ENCODE data around the gene HIRA. TPM values are rescaled to one million over a fixed set of nuclear protein-coding genes. Genes with fewer than 3 reads are reported as not detected.

Gene HIRA
- total and polyA plus RNA-seq, 2 of the 8 experiments (the other 6 are each of a cell fraction or from before 2014, with no cell fraction given) = 34.9 to 67.2 TPM

DNA sequence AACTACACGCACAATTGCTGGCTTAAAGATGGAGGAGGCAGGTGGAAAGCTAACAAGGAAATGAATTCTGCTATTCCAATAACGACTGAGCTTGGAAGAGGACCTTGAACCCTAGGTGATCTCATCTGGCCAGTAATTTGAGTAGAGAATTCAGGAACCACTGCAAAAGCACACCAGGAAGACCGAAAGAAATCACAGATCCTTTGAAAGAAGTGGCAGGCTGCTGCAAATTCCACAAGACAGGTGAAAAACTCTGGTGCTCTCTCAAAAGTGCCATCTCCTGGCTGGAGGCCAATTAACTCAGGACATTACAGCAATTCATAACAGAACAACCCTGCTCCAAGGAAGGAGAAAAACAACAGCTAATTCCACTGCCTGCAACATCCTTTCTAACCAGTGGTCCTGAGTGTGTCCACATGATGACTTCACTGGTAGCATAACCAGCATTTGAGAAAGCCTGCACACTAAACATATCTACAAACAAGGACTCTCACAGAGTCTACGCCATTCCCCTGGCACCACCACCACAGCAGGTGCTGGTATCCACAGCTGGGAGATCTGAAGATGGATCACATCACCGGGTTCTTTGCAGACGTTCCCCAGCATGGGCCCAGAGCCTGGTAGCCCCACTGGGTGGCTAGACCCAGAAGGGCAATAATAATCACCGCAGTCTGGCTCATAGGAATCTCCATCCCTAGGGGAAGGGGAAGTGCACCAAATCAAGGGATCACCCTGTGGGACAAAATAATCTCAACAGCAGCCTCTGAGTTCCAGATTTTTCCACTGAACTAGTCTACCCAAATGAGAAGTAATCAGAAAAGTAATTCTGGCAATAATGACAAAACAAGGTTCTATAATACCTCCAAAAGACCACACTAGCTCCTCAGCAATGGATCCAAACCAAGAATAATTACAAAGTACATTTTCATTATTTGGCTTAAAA is 95.1 kb downstream of the HIRA start:
- H3K9me3 ChIP-seq (ENCODE audit: insufficient read depth in 2 of 2, low read depth in 1 of 2, low read length in 1 of 2) = no peaks in the 10 kb centered on the region
- no peak overlapping the region for H4K8ac ChIP-seq (ENCODE audit: extremely low read depth, insufficient read depth, low read length)
- DNase-seq (ENCODE audit: low read depth in 1 of 2, low spot score in 2 of 2) (no peak), FAIRE-seq (no peak)
- no peak for TF ChIP-seq SP2 (IDR thresholded peaks at IDR 0.05; ENCODE audit: low read length)
- TF ChIP-seq RAD21 (IDR thresholded peaks at IDR 0.05 in 1 of 2, conservative IDR thresholded peaks at IDR 0.05 in 1 of 2; ENCODE audit: low read depth in 2 of 2, low read length in 2 of 2) = peak; percentile 19 to 22; a peak in 1 of 4 replicates
- no peaks in the 10 kb centered on the region for H3K23me2 ChIP-seq (ENCODE audit: low read depth, low read length)
- no peak overlapping the region for H2AK5ac ChIP-seq (ENCODE audit: low read depth, low read length)
- H4K5ac ChIP-seq (ENCODE audit: insufficient read length, low read depth, low read length) = no peak overlapping the region
- no peak overlapping the region for H4K91ac ChIP-seq (replicated peaks; ENCODE audit: insufficient read length, low read length)
- H3K27me3 ChIP-seq (replicated peaks in 1 of 4; ENCODE audit: control insufficient read depth in 3 of 4, extremely low read depth in 1 of 4, insufficient read depth in 3 of 4, low read length in 3 of 4) = no peaks in the 10 kb centered on the region
- H4K20me1 ChIP-seq (replicated peaks in 1 of 2; ENCODE audit: control insufficient read depth in 1 of 2, insufficient read depth in 2 of 2, low read length in 2 of 2) = peaks cover 2% of the 10 kb centered on the region in 2 experiments
- H3K56ac ChIP-seq (replicated peaks; ENCODE audit: insufficient read length, low read depth, low read length) = no peak overlapping the region
- H3K4me1 ChIP-seq (replicated peaks in 1 of 4; ENCODE audit: control insufficient read depth in 3 of 4, insufficient read depth in 4 of 4, low read length in 3 of 4) = no peaks in the 10 kb centered on the region
- no peak overlapping the region for H3K23ac ChIP-seq (ENCODE audit: insufficient read length)
- H2BK20ac ChIP-seq (ENCODE audit: low read length) = no peak overlapping the region
- no peak overlapping the region for H3K18ac ChIP-seq (ENCODE audit: extremely low read depth, low read length)
- 88% methylated on average over 7 of the region's 7 CpGs; no CpG with 5 or more reads in 1 of the 2 experiments for WGBS, 2 experiments (ENCODE audit: extremely low coverage in 1 of 2, insufficient coverage in 1 of 2, insufficient read length in 1 of 2, insufficient replicate concordance in 2 of 2, low coverage in 1 of 2, low lambda C conversion rate in 2 of 2, missing lambda C conversion rate in 1 of 2)
- ChIA-PET CTCF (ENCODE audit: partially characterized antibody) (interaction anchor here (0.7 to 1.0 kb wide), 3 partner anchors 110 to 157 kb away, joined by 3 to 4 read pairs (median 3); no protein-coding TSS in a partner anchor), POLR2A (ENCODE audit: partially characterized antibody) (interaction anchor here (0.6 to 1.8 kb wide), 3 partner anchors 34 to 1666 kb away, joined by 3 to 7 read pairs (median 4); no protein-coding TSS in a partner anchor)
- no peak overlapping the region for H3K4ac ChIP-seq (replicated peaks; ENCODE audit: insufficient read length, low read depth, low read length)
- H3K9ac ChIP-seq (replicated peaks in 1 of 4; ENCODE audit: extremely low read depth in 1 of 4, low read depth in 3 of 4, low read length in 3 of 4) = no peak overlapping the region
- no peak overlapping the region for H3K4me3 ChIP-seq (ENCODE audit: extremely low read depth in 1 of 4, insufficient read depth in 2 of 4, low read depth in 3 of 4, low read length in 4 of 4)
- no peak overlapping the region for H3K14ac ChIP-seq (ENCODE audit: insufficient read length)
- no peak overlapping the region for H2BK15ac ChIP-seq (ENCODE audit: low read length)
- peaks cover 0 to 14% (median 2%) of the 10 kb centered on the region in 4 experiments; a peak in 5 of 8 replicates for H3K36me3 ChIP-seq (ENCODE audit: control insufficient read depth in 2 of 4, insufficient read depth in 4 of 4, low read length in 3 of 4)
- H3K27ac ChIP-seq (ENCODE audit: low read depth, low read length) = no peak overlapping the region
- peaks cover 0 to 1% of the 10 kb centered on the region in 2 experiments; a peak in 1 of 4 replicates for H3K79me2 ChIP-seq (ENCODE audit: control insufficient read depth in 1 of 2, insufficient read depth in 2 of 2, low read length in 2 of 2)
- H2BK12ac ChIP-seq (ENCODE audit: low read depth, low read length) = no peak overlapping the region
- no peak overlapping the region for H2AFZ ChIP-seq (ENCODE audit: low read length)
- no peak overlapping the region for H2BK120ac ChIP-seq (replicated peaks; ENCODE audit: low read depth, low read length)
- H2BK5ac ChIP-seq (ENCODE audit: low read depth, low read length) = no peak overlapping the region
- H3K4me2 ChIP-seq (ENCODE audit: insufficient read depth in 1 of 2, low read depth in 2 of 2, low read length in 2 of 2) = no peak overlapping the region
- H3K79me1 ChIP-seq (ENCODE audit: low read depth, low read length) = no peaks in the 10 kb centered on the region
